Measurements from ENCODE around the gene DYRK2.

DNA sequence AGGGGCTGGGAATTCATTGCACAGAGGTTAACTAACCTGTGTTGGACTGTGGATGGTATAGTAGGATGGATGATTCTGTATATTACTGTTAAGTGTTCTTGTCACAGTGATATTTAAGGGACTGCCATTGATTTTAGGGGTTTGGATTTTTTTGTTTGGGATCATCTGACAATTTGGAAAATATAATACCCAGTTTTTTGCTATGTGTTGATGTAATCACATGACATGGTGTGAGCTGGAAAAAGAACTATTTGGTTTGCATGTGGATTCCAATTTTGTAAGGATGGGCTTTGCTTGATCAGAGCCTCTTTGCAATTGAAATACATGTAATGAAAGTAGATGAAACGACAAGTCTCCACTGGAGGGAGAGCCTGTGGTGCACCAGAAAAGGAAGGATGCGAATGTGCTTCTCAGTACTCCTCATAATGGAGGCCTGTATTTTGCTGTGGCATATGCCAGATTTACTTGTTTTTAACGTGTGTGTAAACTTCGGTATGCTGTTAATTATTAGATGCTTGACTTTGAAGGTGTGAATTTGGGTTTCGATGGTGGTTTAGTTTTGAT is 2.7 kb downstream of the DYRK2 start:
- TF ChIP-seq, protein P1, sequence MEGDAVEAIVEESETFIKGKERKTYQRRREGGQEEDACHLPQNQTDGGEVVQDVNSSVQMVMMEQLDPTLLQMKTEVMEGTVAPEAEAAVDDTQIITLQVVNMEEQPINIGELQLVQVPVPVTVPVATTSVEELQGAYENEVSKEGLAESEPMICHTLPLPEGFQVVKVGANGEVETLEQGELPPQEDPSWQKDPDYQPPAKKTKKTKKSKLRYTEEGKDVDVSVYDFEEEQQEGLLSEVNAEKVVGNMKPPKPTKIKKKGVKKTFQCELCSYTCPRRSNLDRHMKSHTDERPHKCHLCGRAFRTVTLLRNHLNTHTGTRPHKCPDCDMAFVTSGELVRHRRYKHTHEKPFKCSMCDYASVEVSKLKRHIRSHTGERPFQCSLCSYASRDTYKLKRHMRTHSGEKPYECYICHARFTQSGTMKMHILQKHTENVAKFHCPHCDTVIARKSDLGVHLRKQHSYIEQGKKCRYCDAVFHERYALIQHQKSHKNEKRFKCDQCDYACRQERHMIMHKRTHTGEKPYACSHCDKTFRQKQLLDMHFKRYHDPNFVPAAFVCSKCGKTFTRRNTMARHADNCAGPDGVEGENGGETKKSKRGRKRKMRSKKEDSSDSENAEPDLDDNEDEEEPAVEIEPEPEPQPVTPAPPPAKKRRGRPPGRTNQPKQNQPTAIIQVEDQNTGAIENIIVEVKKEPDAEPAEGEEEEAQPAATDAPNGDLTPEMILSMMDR (IDR thresholded peaks at IDR 0.05; ENCODE audit: insufficient read depth, low read depth, low read length) = peak; percentile 26
- TF ChIP-seq EZH2 (IDR thresholded peaks at IDR 0.05; ENCODE audit: insufficient read depth, low read length) = no peak
